Astrocyte (in vitro differentiated cells and primary cell): ENCODE results near the gene SHISAL2B. TPM values are rescaled to one million over a fixed set of nuclear protein-coding genes. Genes with fewer than 3 reads are reported as not detected.

Experiments used
- DNase-seq: peaks from one replicate; pipeline ENCODE4 v3.0.0-alpha.2; 2010; ENCODE audit warnings: low read depth
- FAIRE-seq: peaks from 2 replicates; lab custom pipeline; 2011; peaks lifted over from hg19 to GRCh38; lab: Jason Lieb, UNC
- H2AFZ ChIP-seq: 2 replicates; pipeline ENCODE4 v1.6.0; 2012; ENCODE audit warnings: low read depth, low read length, inconsistent platforms
- H3K27ac ChIP-seq: 2 replicates; pipeline ENCODE4 v1.5.1; 2011; ENCODE audit warnings: low read depth, low read length, inconsistent platforms
- H3K27me3 ChIP-seq: 2 replicates; pipeline ENCODE4 v1.6.0; 2011; ENCODE audit warnings: low read length, inconsistent platforms; ENCODE audit not compliant: insufficient read depth
- H3K36me3 ChIP-seq: 2 replicates; pipeline ENCODE4 v1.5.1; 2011; ENCODE audit warnings: low read length, inconsistent platforms; ENCODE audit not compliant: insufficient read depth
- H3K4me1 ChIP-seq: 2 replicates; pipeline ENCODE4 v1.5.1; 2011; ENCODE audit warnings: low read length, inconsistent platforms; ENCODE audit not compliant: insufficient read depth
- H3K4me2 ChIP-seq: 2 replicates; pipeline ENCODE4 v1.6.0; 2012; ENCODE audit warnings: low read length, inconsistent platforms
- H3K4me3 ChIP-seq: 2 replicates; pipeline ENCODE4 v1.5.1; 2011; ENCODE audit warnings: low read depth, mild to moderate bottlenecking, low read length, inconsistent platforms; ENCODE audit not compliant: insufficient read depth
- H3K79me2 ChIP-seq: 2 replicates; pipeline ENCODE4 v1.6.0; 2012; ENCODE audit warnings: mild to moderate bottlenecking, low read length, inconsistent platforms; ENCODE audit not compliant: insufficient read depth
- H3K9ac ChIP-seq: 2 replicates; pipeline ENCODE4 v1.6.0; 2012; ENCODE audit warnings: mild to moderate bottlenecking, low read length, inconsistent platforms
- H3K9me3 ChIP-seq: 2 replicates; pipeline ENCODE4 v1.5.1; 2012; ENCODE audit warnings: low read depth, mild to moderate bottlenecking, low read length, inconsistent platforms; ENCODE audit not compliant: insufficient read depth
- H4K20me1 ChIP-seq: 2 replicates; pipeline ENCODE4 v1.6.0; 2012; ENCODE audit warnings: low read length, inconsistent platforms; ENCODE audit not compliant: insufficient read depth
- H3K27ac Mint-ChIP-seq: one replicate; pipeline ENCODE4 v1.8.0; 2021; ENCODE audit warnings: mild to moderate bottlenecking, mixed read lengths; ENCODE audit not compliant: unreplicated experiment
- H3K27me3 Mint-ChIP-seq: one replicate; pipeline ENCODE4 v1.8.0; 2021; ENCODE audit warnings: low read depth, mixed read lengths; ENCODE audit not compliant: unreplicated experiment
- H3K36me3 Mint-ChIP-seq: one replicate; pipeline ENCODE4 v1.8.0; 2021; ENCODE audit warnings: low read depth, mixed read lengths; ENCODE audit not compliant: unreplicated experiment
- H3K4me1 Mint-ChIP-seq: one replicate; pipeline ENCODE4 v1.8.0; 2021; ENCODE audit warnings: low read depth, mixed read lengths; ENCODE audit not compliant: unreplicated experiment
- H3K4me3 Mint-ChIP-seq: one replicate; pipeline ENCODE4 v1.8.0; 2021; ENCODE audit warnings: mild to moderate bottlenecking, moderate library complexity, mixed read lengths; ENCODE audit not compliant: unreplicated experiment
- H3K9me3 Mint-ChIP-seq: one replicate; pipeline ENCODE4 v1.8.0; 2021; ENCODE audit warnings: mild to moderate bottlenecking, mixed read lengths; ENCODE audit not compliant: unreplicated experiment
- EZH2 ChIP-seq: IDR thresholded peaks from 2 replicates; pipeline ENCODE4 v1.6.1; 2012; ENCODE audit warnings: mild to moderate bottlenecking, low read length, inconsistent platforms; ENCODE audit not compliant: insufficient read depth
- total RNA-seq: library from RNA; stranded (reverse); gene quantifications from 2 replicates; pipeline ENCODE4 v1.2.1, GENCODE V29; 2021
- TF ChIP-seq, protein P1 (sequence below): IDR thresholded peaks from 2 replicates; pipeline ENCODE4 v1.5.1; 2011; ENCODE audit warnings: low read depth, mild to moderate bottlenecking, inconsistent platforms, low read length, moderate library complexity; ENCODE audit not compliant: insufficient read depth

The SHISAL2B gene
- total RNA-seq, 1 donor from 2014 or later, result not detected

DNA sequence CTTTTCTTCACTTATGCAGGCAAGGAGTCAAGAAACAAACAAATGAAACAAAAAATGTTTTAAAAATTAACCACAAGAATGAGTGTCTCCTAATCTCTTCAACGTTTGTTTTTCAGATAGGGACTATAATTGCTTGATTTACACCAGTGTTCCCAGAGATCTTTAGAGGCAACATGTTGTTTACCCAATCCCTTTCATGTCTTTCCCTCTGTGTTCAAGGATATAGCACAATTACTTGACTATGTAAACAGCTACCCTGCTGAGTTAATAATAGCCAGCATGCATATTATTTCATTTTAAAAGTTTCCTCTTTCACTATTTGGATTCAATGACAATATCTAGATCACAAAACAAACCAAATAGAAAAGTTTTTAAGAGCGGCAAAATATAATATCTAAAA, 25.1 kb upstream of the SHISAL2B start:
- H3K27ac Mint-ChIP-seq, result no peak overlapping the region
- FAIRE-seq, result no peak

DNA sequence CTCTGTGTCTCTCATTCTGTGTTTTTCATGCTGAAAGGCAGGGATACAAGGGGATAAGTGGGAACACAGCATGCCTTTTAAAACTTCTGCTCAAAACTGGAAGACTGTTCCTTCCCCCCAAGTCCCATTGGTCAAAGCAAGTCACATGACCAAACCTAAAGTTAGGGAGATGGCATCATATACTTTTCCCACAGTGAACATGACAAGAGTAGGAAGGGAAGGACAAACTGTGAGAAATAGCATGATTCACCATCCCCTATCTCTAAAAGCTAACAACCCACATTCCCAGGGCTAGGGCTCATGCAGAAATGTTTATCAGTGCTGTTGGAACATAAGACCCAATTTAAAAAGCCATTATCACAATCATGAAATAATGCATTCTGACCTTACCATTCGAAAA, 24.2 kb upstream of the SHISAL2B start:
- H3K27me3 Mint-ChIP-seq, result no peaks in the 10 kb centered on the region
- Histone ChIP-seq H3K27ac (peak overlapping the region; percentile 42), H3K4me1 (no peaks in the 10 kb centered on the region), H3K36me3 (no peaks in the 10 kb centered on the region), H3K9ac (no peak overlapping the region), H3K4me2 (peak overlapping the region; percentile 9), H3K27me3 (peaks cover 5% of the 10 kb centered on the region), H3K9me3 (no peaks in the 10 kb centered on the region), H3K79me2 (no peaks in the 10 kb centered on the region), H3K4me3 (no peak overlapping the region), H4K20me1 (no peaks in the 10 kb centered on the region), H2AFZ (peak overlapping the region; percentile 32)
- no peak overlapping the region for H3K4me3 Mint-ChIP-seq
- TF ChIP-seq, protein P1, sequence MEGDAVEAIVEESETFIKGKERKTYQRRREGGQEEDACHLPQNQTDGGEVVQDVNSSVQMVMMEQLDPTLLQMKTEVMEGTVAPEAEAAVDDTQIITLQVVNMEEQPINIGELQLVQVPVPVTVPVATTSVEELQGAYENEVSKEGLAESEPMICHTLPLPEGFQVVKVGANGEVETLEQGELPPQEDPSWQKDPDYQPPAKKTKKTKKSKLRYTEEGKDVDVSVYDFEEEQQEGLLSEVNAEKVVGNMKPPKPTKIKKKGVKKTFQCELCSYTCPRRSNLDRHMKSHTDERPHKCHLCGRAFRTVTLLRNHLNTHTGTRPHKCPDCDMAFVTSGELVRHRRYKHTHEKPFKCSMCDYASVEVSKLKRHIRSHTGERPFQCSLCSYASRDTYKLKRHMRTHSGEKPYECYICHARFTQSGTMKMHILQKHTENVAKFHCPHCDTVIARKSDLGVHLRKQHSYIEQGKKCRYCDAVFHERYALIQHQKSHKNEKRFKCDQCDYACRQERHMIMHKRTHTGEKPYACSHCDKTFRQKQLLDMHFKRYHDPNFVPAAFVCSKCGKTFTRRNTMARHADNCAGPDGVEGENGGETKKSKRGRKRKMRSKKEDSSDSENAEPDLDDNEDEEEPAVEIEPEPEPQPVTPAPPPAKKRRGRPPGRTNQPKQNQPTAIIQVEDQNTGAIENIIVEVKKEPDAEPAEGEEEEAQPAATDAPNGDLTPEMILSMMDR, result no peak
- no peak for TF ChIP-seq EZH2
- no peaks in the 10 kb centered on the region for H3K36me3 Mint-ChIP-seq
- no peaks in the 10 kb centered on the region for H3K9me3 Mint-ChIP-seq
- peak overlapping the region; percentile 64 for H3K27ac Mint-ChIP-seq
- FAIRE-seq, result peak; percentile 49
- H3K4me1 Mint-ChIP-seq, result peaks cover 7% of the 10 kb centered on the region
- DNase-seq, result peak; percentile 54

More for the DNA sequence above, 25.1 kb upstream of the SHISAL2B start:
- Mint-ChIP-seq H3K4me1 (peaks cover 7% of the 10 kb centered on the region), H3K36me3 (no peaks in the 10 kb centered on the region), H3K4me3 (no peak overlapping the region), H3K27me3 (no peaks in the 10 kb centered on the region), H3K9me3 (no peaks in the 10 kb centered on the region)
- Histone ChIP-seq H4K20me1 (no peaks in the 10 kb centered on the region), H3K4me3 (no peak overlapping the region), H2AFZ (no peak overlapping the region), H3K27ac (no peak overlapping the region), H3K9ac (no peak overlapping the region), H3K9me3 (no peaks in the 10 kb centered on the region), H3K27me3 (peaks cover 5% of the 10 kb centered on the region), H3K4me2 (no peak overlapping the region), H3K4me1 (no peaks in the 10 kb centered on the region), H3K79me2 (no peaks in the 10 kb centered on the region), H3K36me3 (no peaks in the 10 kb centered on the region)
- TF ChIP-seq EZH2, result no peak
- no peak for DNase-seq

DNA sequence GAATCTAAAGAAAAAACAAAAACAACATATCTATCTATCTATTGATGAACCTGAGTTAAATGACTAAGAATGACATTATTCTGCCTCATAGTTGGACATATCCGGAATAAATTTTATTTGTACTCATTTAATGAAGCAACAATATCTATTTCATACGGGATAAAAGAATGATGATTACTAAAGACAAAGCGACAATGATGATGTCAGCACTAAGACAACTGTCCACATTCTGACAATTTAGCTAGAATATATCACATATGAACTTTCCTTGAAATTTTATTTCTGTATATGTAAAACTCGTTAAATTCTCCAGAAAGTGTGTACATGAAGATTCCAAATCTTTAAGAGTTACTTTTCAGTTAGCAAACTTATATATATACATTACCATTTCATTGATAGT, 23.2 kb upstream of the SHISAL2B start:
- peaks cover 7% of the 10 kb centered on the region for H3K4me1 Mint-ChIP-seq
- Histone ChIP-seq H3K27me3 (peaks cover 5% of the 10 kb centered on the region), H3K4me3 (no peak overlapping the region), H3K36me3 (no peaks in the 10 kb centered on the region), H2AFZ (no peak overlapping the region), H3K79me2 (no peaks in the 10 kb centered on the region), H3K4me1 (no peaks in the 10 kb centered on the region), H3K9ac (no peak overlapping the region), H3K27ac (no peak overlapping the region), H3K4me2 (no peak overlapping the region), H4K20me1 (no peaks in the 10 kb centered on the region), H3K9me3 (no peaks in the 10 kb centered on the region)
- H3K27ac Mint-ChIP-seq, result no peak overlapping the region
- H3K4me3 Mint-ChIP-seq, result no peak overlapping the region
- DNase-seq (no peak), FAIRE-seq (no peak)
- TF ChIP-seq, protein P1, result no peak
- TF ChIP-seq EZH2, result no peak
- H3K36me3 Mint-ChIP-seq, result no peaks in the 10 kb centered on the region
- no peaks in the 10 kb centered on the region for H3K9me3 Mint-ChIP-seq
- no peaks in the 10 kb centered on the region for H3K27me3 Mint-ChIP-seq
